ENCODE results near the gene C11orf21.

- no peak for TF ChIP-seq EZH2 (IDR thresholded peaks at IDR 0.05; ENCODE audit: insufficient read depth, poor library complexity, severe bottlenecking)
- TF ChIP-seq EZH2phosphoT487 (IDR thresholded peaks at IDR 0.05; ENCODE audit: insufficient read depth, low read depth), result no peak
Measured at GRCh38 chr11:2270322-2271076, 31.2 kb downstream of the C11orf21 start, which contains the start of gene ASCL2.

All from GM23248 (cell line).